SK-MEL-5 (cell line): ENCODE measurements around the gene KIF3B. TPM values are rescaled to one million over a fixed set of nuclear protein-coding genes. Genes with fewer than 3 reads are reported as not detected.

ENCODE experiments used
- DNase-seq: peaks from one replicate; pipeline ENCODE4 v3.0.0-alpha.2; 2016; ENCODE audit warnings: low read depth, low spot score
- in situ Hi-C: cut with HindIII; loops from 2 replicates; pipeline ENCODE4 v1.10.0; 2016; ENCODE audit warnings: low sequenced_read_pairs, high pct_unique_total_duplicates, low pct_unique_long_range_greater_than_20kb
- polyA plus RNA-seq, 2 experiments: library from polyadenylated mRNA; depleted of rRNA; stranded (reverse); fragments of >200 nt; gene quantifications; 2 replicates each; pipeline ENCODE4 v1.2.3, GENCODE V29; 2015
- total RNA-seq: library from RNA; depleted of rRNA; stranded (reverse); fragments of >200 nt; shearing (Covaris generic); gene quantifications from 2 replicates; pipeline ENCODE4 v1.2.3, GENCODE V29; 2014; rRNA removed

The KIF3B gene
- total RNA-seq = 22.1 and 26.5 TPM in 2 replicates
- 29.8 and 43.7 TPM in 2 replicates for polyA plus RNA-seq (2015; cell fraction: cytosol; rRNA removed)
- polyA plus RNA-seq (2015; cell fraction: nucleus; rRNA removed) = 8.3 and 10.0 TPM in 2 replicates

- in situ Hi-C loops = no loop called here
- DNase-seq = peak; percentile 93
Observed at GRCh38 chr20:32277361-32278198, at the start of gene KIF3B. TSS of gene KIF3B (plus strand) at chr20:32277651. CDS start at chr20:32309778, 32,127 bp downstream.

- no peak for DNase-seq
- in situ Hi-C loops = no loop called here
Observed at GRCh38 chr20:32227744-32228688, 49.4 kb upstream of the KIF3B start.

- in situ Hi-C loops = no loop called here
- DNase-seq = no peak
Observed at GRCh38 chr20:32229251-32229747, 48.2 kb upstream of the KIF3B start.

- in situ Hi-C loops = no loop called here
- no peak for DNase-seq
Observed at GRCh38 chr20:32230707-32231106, 46.7 kb upstream of the KIF3B start.

- in situ Hi-C loops = no loop called here
Observed at GRCh38 chr20:32231245-32231644, 46.2 kb upstream of the KIF3B start.

GRCh38 chr20:32231847-32232246 is 45.6 kb upstream of the KIF3B start:
- no peak for DNase-seq
- in situ Hi-C loops = no loop called here

More at GRCh38 chr20:32231245-32231644, 46.2 kb upstream of the KIF3B start:
- no peak for DNase-seq

GRCh38 chr20:32232326-32232886 is 45.0 kb upstream of the KIF3B start:
- in situ Hi-C loops = no loop called here
- no peak for DNase-seq

- in situ Hi-C loops = no loop called here
- no peak for DNase-seq
Observed at GRCh38 chr20:32233286-32233685, 44.2 kb upstream of the KIF3B start.

GRCh38 chr20:32234135-32234808 is 43.2 kb upstream of the KIF3B start:
- in situ Hi-C loops = no loop called here
- DNase-seq = no peak

- DNase-seq = no peak
- in situ Hi-C loops = no loop called here
Observed at GRCh38 chr20:32235331-32236047, 42.0 kb upstream of the KIF3B start.

- no peak for DNase-seq
- in situ Hi-C loops = no loop called here
Observed at GRCh38 chr20:32236048-32236533, 41.4 kb upstream of the KIF3B start.

- no peak for DNase-seq
- in situ Hi-C loops = no loop called here
Observed at GRCh38 chr20:32236819-32237218, 40.6 kb upstream of the KIF3B start.

GRCh38 chr20:32237419-32237818 is 40.0 kb upstream of the KIF3B start:
- DNase-seq = no peak
- in situ Hi-C loops = no loop called here

- in situ Hi-C loops = no loop called here
- DNase-seq = no peak
Observed at GRCh38 chr20:32238483-32239425, 38.7 kb upstream of the KIF3B start.

GRCh38 chr20:32240205-32240604 is 37.2 kb upstream of the KIF3B start:
- in situ Hi-C loops = no loop called here
- no peak for DNase-seq
